ENCODE measurements around the gene SMYD3. TPM values are rescaled to one million over a fixed set of nuclear protein-coding genes. Genes with fewer than 3 reads are reported as not detected.

The SMYD3 gene
- total and polyA plus RNA-seq, 9 of the 15 experiments (the other 6 are each of a cell fraction or from before 2014, with no cell fraction given) = 128 to 440 (median 197) TPM

GRCh38 chr1:246165826-246166709, 341.0 kb downstream of the SMYD3 start (continued):
- no peak for TF ChIP-seq ZEB2 (IDR thresholded peaks at IDR 0.05)
- peak; percentile 69; the same call in 1 of the 2 replicates for TF ChIP-seq MYC (IDR thresholded peaks at IDR 0.05; ENCODE audit: low read depth, low read length)
- no peak for TF ChIP-seq MYC (CRISPR knock-in tag; IDR thresholded peaks at IDR 0.05; ENCODE audit: borderline replicate concordance, low read depth)
- 0 out of 2 replicates have a peak, but pooled peaks have one; percentile 2 for TF ChIP-seq CBFA2T3 (IDR thresholded peaks at IDR 0.05)
- peak; percentile 30; the same call in 1 of the 2 replicates for TF ChIP-seq NFE2 (IDR thresholded peaks at IDR 0.05; ENCODE audit: low read depth)
- no peak for TF ChIP-seq ZFPM2 (CRISPR knock-in tag; IDR thresholded peaks at IDR 0.05)
- TF ChIP-seq ZNF146 (CRISPR knock-in tag; IDR thresholded peaks at IDR 0.05; ENCODE audit: unreplicated experiment) = no peak
- no peak for TF ChIP-seq BRD4 (IDR thresholded peaks at IDR 0.05)
- TF ChIP-seq MLLT1 (IDR thresholded peaks at IDR 0.05) = no peak
- no peak for TF ChIP-seq MYBL2 (IDR thresholded peaks at IDR 0.05; ENCODE audit: low read depth)
- no peak for TF ChIP-seq MYBL2 (CRISPR knock-in tag; IDR thresholded peaks at IDR 0.05; ENCODE audit: borderline replicate concordance)

Measured in K562 (cell line).